HG03469 (cell line): Measurements from ENCODE around the gene TCTN3.
"Not testable (repeated sequence)": the region's sequence is repeated elsewhere in the genome, so short reads cannot be mapped to it uniquely, and the experiment has no call there.

Experiments used
- ATAC-seq: cut with Tn5 transposase; IDR thresholded peaks from one replicate; pipeline ENCODE4 v1.9.1; 2021; ENCODE audit warnings: mild to moderate bottlenecking, moderate library complexity, moderate number of reproducible peaks; ENCODE audit not compliant: unreplicated experiment

The TCTN3 gene

GRCh38 chr10:95691281-95691680 is 2.4 kb downstream of the TCTN3 start:
- no peak for ATAC-seq

GRCh38 chr10:95688648-95689047 is 5.1 kb downstream of the TCTN3 start:
- no peak for ATAC-seq

- ATAC-seq = no peak
These were observed 9.8 kb downstream of the TCTN3 start for GRCh38 chr10:95683966-95684365.

- ATAC-seq = no peak
These were observed 18.2 kb downstream of the TCTN3 start for GRCh38 chr10:95675403-95676116.

- ATAC-seq = no peak
These were observed 19.1 kb downstream of the TCTN3 start for GRCh38 chr10:95674643-95675042.

GRCh38 chr10:95672641-95673040 is 21.1 kb downstream of the TCTN3 start:
- ATAC-seq = not testable (repeated sequence)

- no peak for ATAC-seq
These were observed 29.2 kb downstream of the TCTN3 start for GRCh38 chr10:95664543-95664942.

- no peak for ATAC-seq
These were observed 30.2 kb downstream of the TCTN3 start for GRCh38 chr10:95663496-95663895.

GRCh38 chr10:95661818-95662217 is 31.9 kb downstream of the TCTN3 start:
- ATAC-seq = no peak

GRCh38 chr10:95660283-95660682 is 33.4 kb downstream of the TCTN3 start:
- ATAC-seq = no peak

- ATAC-seq = no peak
These were observed 36.5 kb downstream of the TCTN3 start for GRCh38 chr10:95657250-95657649.

GRCh38 chr10:95656291-95657164 is 37.2 kb downstream of the TCTN3 start, which contains the start of gene ALDH18A1:
ALDH18A1 (minus strand) TSS chr10:95656711; CDS start chr10:95653377, 3,334 bp downstream.
- peak; percentile 83 for ATAC-seq

GRCh38 chr10:95655571-95656290 is 38.0 kb downstream of the TCTN3 start:
- ATAC-seq = no peak

GRCh38 chr10:95653895-95654294 is 39.8 kb downstream of the TCTN3 start:
- no peak for ATAC-seq

- ATAC-seq = no peak
These were observed 42.2 kb downstream of the TCTN3 start for GRCh38 chr10:95651346-95652060.

- no peak for ATAC-seq
These were observed 43.5 kb downstream of the TCTN3 start for GRCh38 chr10:95650232-95650631.

GRCh38 chr10:95648138-95648537 is 45.6 kb downstream of the TCTN3 start:
- no peak for ATAC-seq

GRCh38 chr10:95646160-95646559 is 47.6 kb downstream of the TCTN3 start:
- no peak for ATAC-seq

GRCh38 chr10:95644901-95645300 is 48.8 kb downstream of the TCTN3 start:
- ATAC-seq = no peak

- no peak for ATAC-seq
These were observed 52.8 kb downstream of the TCTN3 start for GRCh38 chr10:95640891-95641315.

- ATAC-seq = no peak
These were observed 55.8 kb downstream of the TCTN3 start for GRCh38 chr10:95637911-95638310.
